Right ventricle myocardium inferior (tissue), 1 donor: ENCODE data around the gene ERAS. TPM values are rescaled to one million over a fixed set of nuclear protein-coding genes. Genes with fewer than 3 reads are reported as not detected.

Experiments
- ATAC-seq: fragments of 200-7000 bp; cut with Tn5 transposase; one replicate; pipeline ENCODE4 v1.9.1; 2020; ENCODE audit warnings: mild to moderate bottlenecking, moderate library complexity
- DNase-seq: peaks from one replicate; pipeline ENCODE4 v3.0.0; 2021; ENCODE audit errors: missing footprints
- intact Hi-C: fragments of 100-400 bp; cut with DNase I; formaldehyde crosslinking; loops from one replicate; pipeline ENCODE4 v1.11.0; 2022
- long read RNA-seq: library from polyadenylated mRNA; unstranded; transcript quantifications from one replicate; pipeline ENCODE4 v2.0.0, GENCODE V29; 2021
- total RNA-seq: library from RNA; stranded (reverse); fragmentation: NEBNext Ultra II Directional; extraction: Animal tissue kit (Norgen Biotek cat#: 25700); gene quantifications from one replicate; pipeline ENCODE4 v1.2.1, GENCODE V29; 2021
- donor health status: DM: no; HTN: yes; CAD: no; lungs with severe emphysema.

ERAS gene
- total RNA-seq = not detected
- long read RNA-seq = 0 reads

- intact Hi-C loops = no loop called here
- no peak for DNase-seq
Observed at GRCh38 chrX:48826135-48826875, at the start of gene ERAS. ERAS (plus strand) TSS chrX:48826513; CDS start chrX:48829124, 2,611 bp downstream.

GRCh38 chrX:48776818-48777439, 49.4 kb upstream of the ERAS start:
- intact Hi-C loops = no loop called here
- no peak for ATAC-seq
- DNase-seq = no peak

More at GRCh38 chrX:48826135-48826875, at the start of gene ERAS:
- ATAC-seq = no peak

- no peak for ATAC-seq
Observed at GRCh38 chrX:48779399-48779798, 46.9 kb upstream of the ERAS start.

GRCh38 chrX:48781705-48782104, 44.6 kb upstream of the ERAS start:
- intact Hi-C loops = no loop called here
- no peak for ATAC-seq
- no peak for DNase-seq

More at GRCh38 chrX:48779399-48779798, 46.9 kb upstream of the ERAS start:
- intact Hi-C loops = no loop called here
- DNase-seq = no peak

- intact Hi-C loops = no loop called here
- ATAC-seq (no peak), DNase-seq (no peak)
Observed at GRCh38 chrX:48782216-48782615, 44.1 kb upstream of the ERAS start.

GRCh38 chrX:48782795-48783194, 43.5 kb upstream of the ERAS start:
- ATAC-seq (no peak), DNase-seq (no peak)
- intact Hi-C loops = no loop called here

- ATAC-seq = no peak
- intact Hi-C loops = no loop called here
- DNase-seq = no peak
Observed at GRCh38 chrX:48784726-48785125, 41.6 kb upstream of the ERAS start.

GRCh38 chrX:48785186-48785539, 41.1 kb upstream of the ERAS start:
- DNase-seq (no peak), ATAC-seq (no peak)
- intact Hi-C loops = no loop called here

- ATAC-seq (no peak), DNase-seq (no peak)
- intact Hi-C loops = no loop called here
Observed at GRCh38 chrX:48785540-48786214, 40.6 kb upstream of the ERAS start.

- intact Hi-C loops = no loop called here
- no peak for DNase-seq
- ATAC-seq = no peak
Observed at GRCh38 chrX:48786341-48786800, 39.9 kb upstream of the ERAS start, which contains the start of gene GATA1. GATA1 (plus strand) TSS chrX:48786590; CDS start chrX:48791110, 4,520 bp downstream.

GRCh38 chrX:48786825-48787504, 39.3 kb upstream of the ERAS start:
- intact Hi-C loops = no loop called here
- no peak for DNase-seq
- ATAC-seq = no peak

GRCh38 chrX:48787505-48788443, 38.5 kb upstream of the ERAS start:
- no peak for ATAC-seq

GRCh38 chrX:48789366-48790220, 36.7 kb upstream of the ERAS start:
- intact Hi-C loops = no loop called here
- DNase-seq (no peak), ATAC-seq (no peak)

More at GRCh38 chrX:48787505-48788443, 38.5 kb upstream of the ERAS start:
- intact Hi-C loops = no loop called here
- DNase-seq = no peak

- ATAC-seq (no peak), DNase-seq (no peak)
- intact Hi-C loops = no loop called here
Observed at GRCh38 chrX:48790477-48790876, 35.8 kb upstream of the ERAS start.

- intact Hi-C loops = no loop called here
- ATAC-seq (no peak), DNase-seq (no peak)
Observed at GRCh38 chrX:48791063-48791820, 35.1 kb upstream of the ERAS start.

GRCh38 chrX:48792219-48792618, 34.1 kb upstream of the ERAS start:
- ATAC-seq = no peak
- DNase-seq = no peak
- intact Hi-C loops = no loop called here

- no peak for ATAC-seq
- intact Hi-C loops = no loop called here
- DNase-seq = no peak
Observed at GRCh38 chrX:48793935-48794334, 32.4 kb upstream of the ERAS start.
